ENCODE results near the gene KCMF1.

DNA sequence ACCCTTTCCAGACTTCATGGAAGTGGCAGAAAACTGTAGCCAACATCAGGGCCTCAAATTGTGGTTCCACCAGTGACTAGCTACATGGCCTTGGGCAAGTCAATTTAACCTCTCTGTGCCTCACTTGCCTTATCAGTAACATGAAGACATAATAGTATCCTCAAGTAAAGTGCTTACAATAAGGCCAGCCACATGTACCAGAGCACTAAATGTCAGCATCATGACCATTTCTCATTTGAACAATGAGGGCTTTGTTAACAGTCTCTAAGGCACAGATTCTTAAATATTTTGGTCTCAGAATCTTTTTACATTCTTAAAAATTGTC is 5.8 kb upstream of the KCMF1 start:
- TF ChIP-seq, protein P1, sequence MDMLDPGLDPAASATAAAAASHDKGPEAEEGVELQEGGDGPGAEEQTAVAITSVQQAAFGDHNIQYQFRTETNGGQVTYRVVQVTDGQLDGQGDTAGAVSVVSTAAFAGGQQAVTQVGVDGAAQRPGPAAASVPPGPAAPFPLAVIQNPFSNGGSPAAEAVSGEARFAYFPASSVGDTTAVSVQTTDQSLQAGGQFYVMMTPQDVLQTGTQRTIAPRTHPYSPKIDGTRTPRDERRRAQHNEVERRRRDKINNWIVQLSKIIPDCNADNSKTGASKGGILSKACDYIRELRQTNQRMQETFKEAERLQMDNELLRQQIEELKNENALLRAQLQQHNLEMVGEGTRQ (IDR thresholded peaks at IDR 0.05; ENCODE audit: borderline replicate concordance, low read depth, low read length) = no peak
- no peak for TF ChIP-seq EZH2phosphoT487 (IDR thresholded peaks at IDR 0.05; ENCODE audit: borderline replicate concordance, low read depth)
- TF ChIP-seq, protein P2, sequence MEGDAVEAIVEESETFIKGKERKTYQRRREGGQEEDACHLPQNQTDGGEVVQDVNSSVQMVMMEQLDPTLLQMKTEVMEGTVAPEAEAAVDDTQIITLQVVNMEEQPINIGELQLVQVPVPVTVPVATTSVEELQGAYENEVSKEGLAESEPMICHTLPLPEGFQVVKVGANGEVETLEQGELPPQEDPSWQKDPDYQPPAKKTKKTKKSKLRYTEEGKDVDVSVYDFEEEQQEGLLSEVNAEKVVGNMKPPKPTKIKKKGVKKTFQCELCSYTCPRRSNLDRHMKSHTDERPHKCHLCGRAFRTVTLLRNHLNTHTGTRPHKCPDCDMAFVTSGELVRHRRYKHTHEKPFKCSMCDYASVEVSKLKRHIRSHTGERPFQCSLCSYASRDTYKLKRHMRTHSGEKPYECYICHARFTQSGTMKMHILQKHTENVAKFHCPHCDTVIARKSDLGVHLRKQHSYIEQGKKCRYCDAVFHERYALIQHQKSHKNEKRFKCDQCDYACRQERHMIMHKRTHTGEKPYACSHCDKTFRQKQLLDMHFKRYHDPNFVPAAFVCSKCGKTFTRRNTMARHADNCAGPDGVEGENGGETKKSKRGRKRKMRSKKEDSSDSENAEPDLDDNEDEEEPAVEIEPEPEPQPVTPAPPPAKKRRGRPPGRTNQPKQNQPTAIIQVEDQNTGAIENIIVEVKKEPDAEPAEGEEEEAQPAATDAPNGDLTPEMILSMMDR (IDR thresholded peaks at IDR 0.05) = no peak
- no peak for TF ChIP-seq RAD21 (IDR thresholded peaks at IDR 0.05; ENCODE audit: low read length)
- no peak for TF ChIP-seq EP300 (IDR thresholded peaks at IDR 0.05; ENCODE audit: borderline replicate concordance in 1 of 2, low read depth in 1 of 2, low read length in 1 of 2)
- TF ChIP-seq TEAD4 (IDR thresholded peaks at IDR 0.05; ENCODE audit: borderline replicate concordance, insufficient read depth) = no peak
- TF ChIP-seq, protein P3, sequence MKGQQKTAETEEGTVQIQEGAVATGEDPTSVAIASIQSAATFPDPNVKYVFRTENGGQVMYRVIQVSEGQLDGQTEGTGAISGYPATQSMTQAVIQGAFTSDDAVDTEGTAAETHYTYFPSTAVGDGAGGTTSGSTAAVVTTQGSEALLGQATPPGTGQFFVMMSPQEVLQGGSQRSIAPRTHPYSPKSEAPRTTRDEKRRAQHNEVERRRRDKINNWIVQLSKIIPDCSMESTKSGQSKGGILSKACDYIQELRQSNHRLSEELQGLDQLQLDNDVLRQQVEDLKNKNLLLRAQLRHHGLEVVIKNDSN (IDR thresholded peaks at IDR 0.05; ENCODE audit: borderline replicate concordance, low read depth) = no peak
- TF ChIP-seq SIN3A (IDR thresholded peaks at IDR 0.05; ENCODE audit: borderline replicate concordance, low read depth, low read length) = no peak
- TF ChIP-seq FOXJ3 (CRISPR knock-in tag; IDR thresholded peaks at IDR 0.05) = no peak
- TF ChIP-seq, protein P4, sequence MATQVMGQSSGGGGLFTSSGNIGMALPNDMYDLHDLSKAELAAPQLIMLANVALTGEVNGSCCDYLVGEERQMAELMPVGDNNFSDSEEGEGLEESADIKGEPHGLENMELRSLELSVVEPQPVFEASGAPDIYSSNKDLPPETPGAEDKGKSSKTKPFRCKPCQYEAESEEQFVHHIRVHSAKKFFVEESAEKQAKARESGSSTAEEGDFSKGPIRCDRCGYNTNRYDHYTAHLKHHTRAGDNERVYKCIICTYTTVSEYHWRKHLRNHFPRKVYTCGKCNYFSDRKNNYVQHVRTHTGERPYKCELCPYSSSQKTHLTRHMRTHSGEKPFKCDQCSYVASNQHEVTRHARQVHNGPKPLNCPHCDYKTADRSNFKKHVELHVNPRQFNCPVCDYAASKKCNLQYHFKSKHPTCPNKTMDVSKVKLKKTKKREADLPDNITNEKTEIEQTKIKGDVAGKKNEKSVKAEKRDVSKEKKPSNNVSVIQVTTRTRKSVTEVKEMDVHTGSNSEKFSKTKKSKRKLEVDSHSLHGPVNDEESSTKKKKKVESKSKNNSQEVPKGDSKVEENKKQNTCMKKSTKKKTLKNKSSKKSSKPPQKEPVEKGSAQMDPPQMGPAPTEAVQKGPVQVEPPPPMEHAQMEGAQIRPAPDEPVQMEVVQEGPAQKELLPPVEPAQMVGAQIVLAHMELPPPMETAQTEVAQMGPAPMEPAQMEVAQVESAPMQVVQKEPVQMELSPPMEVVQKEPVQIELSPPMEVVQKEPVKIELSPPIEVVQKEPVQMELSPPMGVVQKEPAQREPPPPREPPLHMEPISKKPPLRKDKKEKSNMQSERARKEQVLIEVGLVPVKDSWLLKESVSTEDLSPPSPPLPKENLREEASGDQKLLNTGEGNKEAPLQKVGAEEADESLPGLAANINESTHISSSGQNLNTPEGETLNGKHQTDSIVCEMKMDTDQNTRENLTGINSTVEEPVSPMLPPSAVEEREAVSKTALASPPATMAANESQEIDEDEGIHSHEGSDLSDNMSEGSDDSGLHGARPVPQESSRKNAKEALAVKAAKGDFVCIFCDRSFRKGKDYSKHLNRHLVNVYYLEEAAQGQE (IDR thresholded peaks at IDR 0.05; ENCODE audit: low read depth, low read length) = no peak
- no peak for TF ChIP-seq RXRA (IDR thresholded peaks at IDR 0.05; ENCODE audit: borderline replicate concordance, low read depth)
- TF ChIP-seq JUND (IDR thresholded peaks at IDR 0.05) = no peak
